HG03139 (cell line): Measurements from ENCODE around the gene SMTN.
"Not testable (repeated sequence)": the region's sequence is repeated elsewhere in the genome, so short reads cannot be mapped to it uniquely, and the experiment has no call there.

ENCODE experiments used
- ATAC-seq: cut with Tn5 transposase; IDR thresholded peaks from one replicate; pipeline ENCODE4 v1.9.1; 2021; ENCODE audit not compliant: unreplicated experiment

SMTN gene

GRCh38 chr22:31080848-31081649 is at the start of gene SMTN:
Gene SMTN (plus strand): TSS chr22:31081318. CDS start chr22:31083259, 1,941 bp downstream.
- ATAC-seq, result peak; percentile 40

- ATAC-seq, result no peak
Observed at GRCh38 chr22:31036671-31037550, 44.2 kb upstream of the SMTN start.

- ATAC-seq, result no peak
Observed at GRCh38 chr22:31038686-31039085, 42.4 kb upstream of the SMTN start.

GRCh38 chr22:31039393-31039792 is 41.7 kb upstream of the SMTN start:
- ATAC-seq, result no peak

- ATAC-seq, result no peak
Observed at GRCh38 chr22:31040542-31041398, 40.3 kb upstream of the SMTN start.

GRCh38 chr22:31044262-31044861 is 36.8 kb upstream of the SMTN start:
- no peak for ATAC-seq

- ATAC-seq, result no peak
Observed at GRCh38 chr22:31045900-31046538, 35.1 kb upstream of the SMTN start.

- no peak for ATAC-seq
Observed at GRCh38 chr22:31046539-31047226, 34.4 kb upstream of the SMTN start.

GRCh38 chr22:31048570-31048969 is 32.5 kb upstream of the SMTN start:
- ATAC-seq, result no peak

GRCh38 chr22:31049815-31050420 is 31.2 kb upstream of the SMTN start:
- no peak for ATAC-seq

GRCh38 chr22:31055117-31055634 is 25.9 kb upstream of the SMTN start:
- no peak for ATAC-seq

GRCh38 chr22:31055635-31056159 is 25.4 kb upstream of the SMTN start:
- no peak for ATAC-seq

- no peak for ATAC-seq
Observed at GRCh38 chr22:31056986-31057599, 24.0 kb upstream of the SMTN start.

GRCh38 chr22:31059663-31060062 is 21.5 kb upstream of the SMTN start:
- not testable (repeated sequence) for ATAC-seq

GRCh38 chr22:31062566-31063230 is 18.4 kb upstream of the SMTN start:
- ATAC-seq, result no peak

- ATAC-seq, result no peak
Observed at GRCh38 chr22:31064369-31064768, 16.7 kb upstream of the SMTN start.

- ATAC-seq, result no peak
Observed at GRCh38 chr22:31068970-31069369, 12.1 kb upstream of the SMTN start.
